K562 (cell line): ENCODE data around the gene SCGB2B2.

Experiments
- EZH2 ChIP-seq: IDR thresholded peaks from 2 replicates; pipeline ENCODE4 v1.6.1; 2012; ENCODE audit warnings: low read depth, mild to moderate bottlenecking, inconsistent platforms, low read length, borderline replicate concordance
- TF ChIP-seq, protein P1 (sequence below), 3 experiments: IDR thresholded peaks in 2 of 3; conservative IDR thresholded peaks in 1 of 3; 2 replicates each; pipeline ENCODE4 v1.5.1; 2011 to 2012; ENCODE audit warnings: low read length in 3 of 3, mild to moderate bottlenecking in 3 of 3, control low read depth in 2 of 3, improper control_type of control experiment in 1 of 3, inconsistent platforms in 1 of 3, low read depth in 1 of 3, mixed read lengths in 1 of 3, moderate library complexity in 1 of 3; ENCODE audit not compliant: insufficient read depth in 2 of 3

DNA sequence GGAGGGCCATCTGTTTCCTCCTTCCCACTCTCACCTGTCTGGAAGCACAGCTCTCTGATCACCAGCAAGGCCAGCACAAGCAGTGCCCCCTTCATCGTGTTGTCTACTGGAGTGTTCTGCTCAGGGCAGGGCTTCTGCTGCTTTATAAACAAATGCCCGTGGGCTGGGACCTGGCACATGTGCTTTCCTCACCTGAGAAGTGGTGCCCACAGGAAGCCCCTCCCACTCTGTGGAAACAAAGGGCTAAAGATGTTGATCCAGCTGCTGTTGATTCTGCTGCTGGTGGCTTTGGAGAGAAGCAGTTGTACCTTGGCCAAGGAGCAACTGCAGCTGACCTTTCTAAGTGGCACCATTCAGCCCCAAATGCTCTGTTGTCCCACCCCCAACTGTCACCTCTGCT lies 30.7 kb upstream of the SCGB2B2 start:
- no peak for TF ChIP-seq EZH2
- TF ChIP-seq, protein P1, sequence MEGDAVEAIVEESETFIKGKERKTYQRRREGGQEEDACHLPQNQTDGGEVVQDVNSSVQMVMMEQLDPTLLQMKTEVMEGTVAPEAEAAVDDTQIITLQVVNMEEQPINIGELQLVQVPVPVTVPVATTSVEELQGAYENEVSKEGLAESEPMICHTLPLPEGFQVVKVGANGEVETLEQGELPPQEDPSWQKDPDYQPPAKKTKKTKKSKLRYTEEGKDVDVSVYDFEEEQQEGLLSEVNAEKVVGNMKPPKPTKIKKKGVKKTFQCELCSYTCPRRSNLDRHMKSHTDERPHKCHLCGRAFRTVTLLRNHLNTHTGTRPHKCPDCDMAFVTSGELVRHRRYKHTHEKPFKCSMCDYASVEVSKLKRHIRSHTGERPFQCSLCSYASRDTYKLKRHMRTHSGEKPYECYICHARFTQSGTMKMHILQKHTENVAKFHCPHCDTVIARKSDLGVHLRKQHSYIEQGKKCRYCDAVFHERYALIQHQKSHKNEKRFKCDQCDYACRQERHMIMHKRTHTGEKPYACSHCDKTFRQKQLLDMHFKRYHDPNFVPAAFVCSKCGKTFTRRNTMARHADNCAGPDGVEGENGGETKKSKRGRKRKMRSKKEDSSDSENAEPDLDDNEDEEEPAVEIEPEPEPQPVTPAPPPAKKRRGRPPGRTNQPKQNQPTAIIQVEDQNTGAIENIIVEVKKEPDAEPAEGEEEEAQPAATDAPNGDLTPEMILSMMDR (IDR thresholded peaks at IDR 0.05 in 2 of 3, conservative IDR thresholded peaks at IDR 0.05 in 1 of 3; ENCODE audit: insufficient read depth in 2 of 3, low read depth in 1 of 3, low read length in 3 of 3) = no peak
